DND-41 (cell line): ENCODE data around the gene RBP2.

Experiments used
- CTCF ChIP-seq: IDR thresholded peaks from 2 replicates; pipeline ENCODE4 v1.5.1; 2012; ENCODE audit warnings: borderline replicate concordance, low read length, moderate library complexity, mild to moderate bottlenecking; ENCODE audit not compliant: poor library complexity, severe bottlenecking; ENCODE audit errors: extremely low read depth
- EZH2 ChIP-seq: IDR thresholded peaks from 3 replicates; pipeline ENCODE4 v1.6.1; 2012; ENCODE audit warnings: borderline replicate concordance, low read depth, mild to moderate bottlenecking, moderate library complexity, low read length, inconsistent platforms; ENCODE audit not compliant: severe bottlenecking

- TF ChIP-seq EZH2: no peak
- TF ChIP-seq CTCF: no peak
Observed at GRCh38 chr3:139434764-139435307, 41.5 kb downstream of the RBP2 start.
